GM12872 (cell line): ENCODE results near the gene FBXL22.
A peak's percentile ranks its signal among the peaks of the same experiment; 100 is the strongest.

Experiments used
- TF ChIP-seq, protein P1 (sequence below): IDR thresholded peaks from 3 replicates; pipeline ENCODE4 v1.5.1; 2011; ENCODE audit warnings: low read depth, mild to moderate bottlenecking, low read length, moderate library complexity; ENCODE audit not compliant: insufficient read depth

FBXL22 gene

DNA sequence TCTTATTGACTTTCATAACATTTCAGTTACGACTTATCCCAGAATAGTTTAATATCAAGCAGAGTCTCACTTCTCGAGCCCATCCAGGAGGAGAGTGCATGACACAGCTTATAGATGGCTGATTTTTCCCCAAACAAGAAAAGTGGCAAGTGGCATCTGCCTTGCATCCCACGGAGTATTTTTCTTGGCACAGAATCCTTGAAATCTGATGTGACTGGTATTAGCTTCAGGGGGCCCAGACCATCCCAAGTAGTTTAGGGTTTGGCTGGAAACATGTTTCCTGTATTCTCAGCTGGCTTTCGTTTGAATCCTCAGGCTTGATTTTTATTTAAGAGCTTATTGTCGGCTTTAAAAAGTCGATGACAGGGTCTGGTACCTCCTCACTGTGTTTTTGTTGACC is 20.7 kb upstream of the FBXL22 start:
- TF ChIP-seq, protein P1, sequence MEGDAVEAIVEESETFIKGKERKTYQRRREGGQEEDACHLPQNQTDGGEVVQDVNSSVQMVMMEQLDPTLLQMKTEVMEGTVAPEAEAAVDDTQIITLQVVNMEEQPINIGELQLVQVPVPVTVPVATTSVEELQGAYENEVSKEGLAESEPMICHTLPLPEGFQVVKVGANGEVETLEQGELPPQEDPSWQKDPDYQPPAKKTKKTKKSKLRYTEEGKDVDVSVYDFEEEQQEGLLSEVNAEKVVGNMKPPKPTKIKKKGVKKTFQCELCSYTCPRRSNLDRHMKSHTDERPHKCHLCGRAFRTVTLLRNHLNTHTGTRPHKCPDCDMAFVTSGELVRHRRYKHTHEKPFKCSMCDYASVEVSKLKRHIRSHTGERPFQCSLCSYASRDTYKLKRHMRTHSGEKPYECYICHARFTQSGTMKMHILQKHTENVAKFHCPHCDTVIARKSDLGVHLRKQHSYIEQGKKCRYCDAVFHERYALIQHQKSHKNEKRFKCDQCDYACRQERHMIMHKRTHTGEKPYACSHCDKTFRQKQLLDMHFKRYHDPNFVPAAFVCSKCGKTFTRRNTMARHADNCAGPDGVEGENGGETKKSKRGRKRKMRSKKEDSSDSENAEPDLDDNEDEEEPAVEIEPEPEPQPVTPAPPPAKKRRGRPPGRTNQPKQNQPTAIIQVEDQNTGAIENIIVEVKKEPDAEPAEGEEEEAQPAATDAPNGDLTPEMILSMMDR = no peak

DNA sequence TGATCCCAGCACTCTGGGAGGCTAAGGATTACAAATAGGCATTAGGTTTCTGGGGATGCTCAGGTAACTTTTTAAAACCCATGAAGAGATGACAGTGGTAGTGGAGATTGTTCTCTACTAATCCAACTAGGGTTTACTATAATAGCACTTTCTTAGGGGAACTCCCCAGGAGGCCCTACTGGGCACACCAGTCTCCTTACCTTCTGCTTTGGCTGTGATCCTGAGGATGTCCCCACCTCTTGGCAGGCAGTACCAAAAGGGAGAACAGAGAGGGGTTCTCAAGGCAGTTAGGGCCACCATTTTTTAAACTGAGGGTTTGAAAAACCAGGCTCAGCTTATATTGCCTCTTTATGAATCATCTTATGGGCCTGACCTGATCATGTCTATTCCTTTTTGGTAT is 15.0 kb upstream of the FBXL22 start:
- TF ChIP-seq, protein P1 = no peak

DNA sequence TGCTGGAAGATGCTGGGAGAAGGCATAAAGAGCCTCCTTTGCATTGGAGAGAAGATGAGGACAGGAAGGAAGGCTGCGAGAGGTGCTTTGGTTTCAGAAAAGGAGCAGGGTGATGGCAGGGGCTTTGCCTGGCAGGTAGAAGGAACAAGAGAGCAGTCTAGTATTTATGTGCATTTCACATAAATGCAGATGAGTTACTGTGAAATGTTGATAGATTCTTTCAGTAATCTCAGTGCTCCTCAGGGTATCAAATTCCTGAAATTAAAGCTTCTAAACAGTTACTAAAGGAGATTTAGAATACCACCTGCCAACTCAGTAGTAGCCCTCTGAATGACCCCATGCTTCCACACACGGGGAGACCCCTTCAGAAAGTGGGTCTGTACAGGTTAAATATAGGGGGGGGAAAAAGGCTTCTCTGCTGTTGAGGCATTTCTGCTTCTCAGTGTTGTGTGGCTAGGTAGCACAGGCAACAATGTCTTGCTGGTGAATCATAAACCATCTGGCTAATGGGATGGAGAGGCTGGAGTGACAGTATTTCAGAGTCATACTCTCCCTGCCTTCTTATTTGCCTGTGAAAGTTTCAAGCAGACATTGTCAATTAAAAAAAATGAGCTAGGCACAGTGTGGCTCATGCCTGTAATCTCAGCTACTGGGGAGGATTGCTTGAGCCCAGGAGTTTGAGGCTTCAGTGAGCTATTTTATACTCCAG is 14.3 kb upstream of the FBXL22 start:
- TF ChIP-seq, protein P1 = no peak

DNA sequence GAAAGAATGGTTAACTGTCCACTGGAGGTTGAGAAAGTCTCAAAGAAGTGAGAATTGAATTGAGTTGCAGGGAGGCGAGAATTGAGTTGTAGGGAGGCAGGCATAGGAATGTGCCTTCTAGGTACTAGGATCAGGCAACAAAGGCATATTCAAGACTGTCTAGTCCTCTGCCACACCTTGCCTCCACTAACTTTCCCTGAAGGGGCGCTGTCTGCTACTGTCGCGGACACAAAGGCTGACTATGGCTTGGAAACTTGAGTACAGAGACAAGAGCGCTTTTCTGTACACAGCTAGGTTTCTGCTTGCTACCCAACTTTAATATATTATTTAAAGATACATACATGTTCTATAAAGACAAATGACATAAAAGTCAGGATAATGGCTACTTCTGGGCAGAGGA is 10.4 kb upstream of the FBXL22 start:
- TF ChIP-seq, protein P1 = 0 out of 3 replicates have a peak, but pooled peaks have one; percentile 6

DNA sequence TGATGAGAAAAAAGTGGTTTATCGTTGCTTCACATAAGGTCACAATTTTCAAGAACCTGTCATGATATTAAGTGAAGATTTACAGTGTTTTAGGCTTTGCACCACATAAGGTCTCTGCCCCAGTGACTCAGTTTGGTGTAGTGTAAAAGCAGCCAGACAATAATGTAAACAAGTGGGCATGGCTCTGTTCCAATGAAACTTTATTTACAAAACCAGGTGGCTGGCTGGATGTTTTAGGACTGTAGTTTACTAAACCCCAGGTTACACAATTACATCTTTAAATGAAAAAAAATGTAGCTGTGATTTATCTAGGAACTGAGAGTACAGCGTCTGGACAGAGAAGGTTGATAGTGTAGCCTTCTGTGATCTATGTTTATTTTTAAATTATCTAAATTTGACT is 9.7 kb upstream of the FBXL22 start:
- TF ChIP-seq, protein P1 = no peak

DNA sequence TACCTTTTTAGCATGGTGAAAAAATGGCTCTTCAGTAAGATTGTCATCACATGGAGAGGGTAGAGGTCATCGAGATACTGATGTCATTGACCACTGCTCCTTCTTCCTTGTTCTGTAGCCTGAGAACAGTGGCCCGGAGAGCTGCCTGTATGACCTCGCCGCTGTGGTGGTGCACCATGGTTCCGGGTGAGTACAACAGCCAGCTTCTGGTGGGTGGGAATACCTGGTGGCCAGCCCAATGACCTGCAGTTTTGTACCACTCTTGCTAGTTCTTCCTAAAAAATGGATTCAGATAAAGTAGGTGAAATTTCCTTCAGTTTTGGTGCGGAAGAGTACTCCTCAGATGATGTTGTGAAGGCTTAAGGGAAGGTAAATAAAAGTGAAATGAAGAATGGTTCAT is 8.4 kb upstream of the FBXL22 start:
- TF ChIP-seq, protein P1 = no peak

DNA sequence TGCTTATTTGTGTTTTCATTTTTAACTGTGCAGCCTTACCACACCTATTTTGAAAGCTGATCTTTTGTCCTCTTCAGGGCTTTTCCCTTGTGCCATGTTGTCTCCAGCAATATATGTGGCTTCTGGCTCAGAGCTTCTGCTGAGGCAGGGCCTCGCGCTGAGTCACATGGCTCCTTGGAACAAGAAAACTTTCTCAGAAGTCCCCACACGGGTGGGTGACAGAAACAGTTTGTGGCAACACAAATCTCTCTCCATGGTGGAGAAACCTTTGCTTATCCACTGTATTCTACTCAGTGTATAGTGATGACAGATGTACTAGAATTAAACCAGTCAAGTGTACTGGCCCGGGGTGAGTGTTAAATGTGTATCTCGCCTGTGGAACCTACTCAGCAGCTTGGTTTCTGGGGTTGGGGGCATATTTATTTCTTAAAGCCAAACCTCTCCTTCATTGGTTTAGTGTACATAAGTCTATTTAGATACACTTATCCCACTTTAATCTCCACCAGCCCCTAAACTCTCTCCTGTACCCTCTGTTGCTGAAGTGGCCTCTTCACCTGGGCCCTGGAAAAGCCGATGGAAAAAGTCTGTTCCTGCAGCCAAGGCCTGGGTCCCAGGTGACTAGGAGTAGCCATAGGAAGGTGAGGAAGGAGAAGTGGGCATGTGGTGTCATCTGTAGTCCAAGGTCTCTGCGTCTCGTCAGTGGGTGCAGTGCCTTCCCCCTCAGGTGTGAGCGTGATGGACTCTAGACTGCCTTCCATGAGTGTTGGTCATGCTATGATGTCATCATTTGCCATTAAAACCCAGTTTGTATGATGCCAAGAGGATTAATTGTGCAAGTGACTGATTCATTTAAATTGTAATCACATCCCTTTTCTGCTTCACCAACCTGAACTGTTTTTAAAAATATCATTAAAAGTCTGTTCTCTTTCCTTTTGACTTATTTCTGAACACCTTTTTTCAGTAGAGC is 3.2 kb upstream of the FBXL22 start:
- TF ChIP-seq, protein P1 = no peak
